Adrenal gland (tissue), 12 donors: ENCODE measurements around the gene EXO1. TPM values are rescaled to one million over a fixed set of nuclear protein-coding genes. Genes with fewer than 3 reads are reported as not detected.

Source experiments
- DNase-seq, 7 donors: peaks; one replicate each; pipeline ENCODE4 v3.0.0-alpha.2; 2019 to 2020
- H3K27ac ChIP-seq, 5 donors: fragments of 200-600 bp; sonication (generic) in 4 of 5; 1 replicate in 3 of 5; 2 replicates in 2 of 5; pipeline versions ENCODE4 v1.5.1 to v1.8.0; 2016 to 2020; ENCODE audit warnings: mild to moderate bottlenecking in 1 of 5
- H3K27me3 ChIP-seq: fragments of 200-600 bp; 2 replicates; pipeline ENCODE4 v1.8.0; 2021
- H3K36me3 ChIP-seq, 2 donors: fragments of 200-600 bp; replicated peaks in 1 of 2; 1 replicate in 1 of 2; 2 replicates in 1 of 2; pipeline versions ENCODE4 v1.5.1 to v1.8.0; 2018 to 2022
- H3K4me1 ChIP-seq, 2 donors: fragments of 200-600 bp; replicated peaks in 1 of 2; 1 replicate in 1 of 2; 2 replicates in 1 of 2; pipeline versions ENCODE4 v1.5.1 to v1.8.0; 2018 to 2021
- H3K4me3 ChIP-seq, 4 donors: fragments of 200-600 bp; sonication (generic) in 3 of 4; one replicate each; pipeline ENCODE4 v1.5.1; 2016 to 2018
- H3K9me3 ChIP-seq, 3 donors: fragments of 200-600 bp; sonication (generic) in 1 of 3; replicated peaks in 1 of 3; 1 replicate in 2 of 3; 2 replicates in 1 of 3; pipeline versions ENCODE4 v1.5.1 to v1.8.0; 2016 to 2021
- POLR2A ChIP-seq, 2 donors: fragments of 450-650 bp; IDR thresholded peaks; one replicate each; pipeline ENCODE4 v1.6.1; 2017; ENCODE audit warnings: antibody characterized with exemption in 2 of 2, mild to moderate bottlenecking in 2 of 2, moderate library complexity in 1 of 2
- WGBS, 4 donors: extraction: QIAGEN DNeasy Blood & Tissue Kit in 2 of 4; methylation state at CpG; one replicate each; pipeline versions ENCODE4 v1.1.5 to v1.1.7; 2013 to 2017; 5-methylcytosine and 5-hydroxymethylcytosine counted together
- intact Hi-C, 2 donors: fragments of 100-400 bp; cut with DNase I; formaldehyde crosslinking; loops; one replicate each; pipeline versions ENCODE4 v1.14.1 to v1.15.0; 2022 to 2023
- polyA plus RNA-seq, 3 donors: library from polyadenylated mRNA; stranded (reverse); fragments of 200-250 nt in 2 of 3; fragments of 350-450 nt in 1 of 3; fragmentation: Illumina TruSeq in 1 of 3; extraction: RNeasy Lipid Tissue Mini Kit (QIAGEN cat#74804) in 1 of 3; gene quantifications; one replicate each; pipeline ENCODE4 v1.2.3, GENCODE V29; 2013 to 2014
- total RNA-seq, 9 donors: library from RNA; depleted of rRNA in 4 of 9; stranded (reverse); fragments of >200 nt in 4 of 9; fragments of 120-200 nt in 1 of 9; fragmentation: NEBNext Ultra II Directional in 1 of 9; extraction: Animal tissue kit (Norgen Biotek cat#: 25700) in 1 of 9; gene quantifications; one replicate each; pipeline versions ENCODE4 v1.1.0 to v1.2.4, GENCODE V29; 2013 to 2023
- TF ChIP-seq, protein P1 (sequence below), 6 experiments: fragments of 450-650 bp in 4 of 6; fragments of 200-600 bp in 2 of 6; sonication (generic) in 1 of 6; IDR thresholded peaks; 1 replicate in 5 of 6; 2 replicates in 1 of 6; pipeline versions ENCODE4 v1.5.1 to v1.8.0; 2016 to 2021; ENCODE audit warnings: antibody characterized with exemption in 6 of 6, mild to moderate bottlenecking in 2 of 6, moderate library complexity in 1 of 6
- donor health status: healthy with polysubstance abuse.
- donor health status: Bipolar disorder and iron deficiency.
- donor health status: DM: yes; HTN: yes; CAD: no.
- donor health status: DM: no; HTN: no; CAD: no.
- donor health status: DM: no; HTN: no; CAD: no.
- donor health status: DM: yes; HTN: yes; CAD: no.

EXO1 gene
- total and polyA plus RNA-seq, 12 donors = 0.13 to 9.0 (median 0.88) TPM; not detected in 2

DNA sequence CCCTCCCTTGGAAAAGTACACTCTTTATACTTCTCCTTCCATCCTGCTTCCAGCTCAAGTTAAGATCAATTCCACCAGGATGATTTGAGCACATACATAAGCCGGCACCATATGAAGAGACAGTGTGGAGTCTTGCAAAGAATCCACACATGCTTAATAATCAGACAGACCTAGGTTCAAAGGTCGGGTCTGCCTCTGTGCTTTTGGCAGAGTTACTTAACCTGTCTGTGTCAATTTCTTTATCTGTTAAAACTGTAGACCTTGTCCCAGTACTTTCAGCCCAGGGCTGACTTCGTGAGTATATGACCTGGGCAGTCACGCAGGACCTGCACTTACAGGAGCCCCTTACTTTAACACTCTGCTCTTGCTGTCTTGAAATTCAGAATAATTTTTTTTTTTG is 79.3 kb downstream of the EXO1 start:
- intact Hi-C loops = no loop called here
- no peak overlapping the region for H3K4me3 ChIP-seq
- H3K27me3 ChIP-seq = no peaks in the 10 kb centered on the region
- H3K9me3 ChIP-seq = no peaks in the 10 kb centered on the region
- TF ChIP-seq, protein P1, sequence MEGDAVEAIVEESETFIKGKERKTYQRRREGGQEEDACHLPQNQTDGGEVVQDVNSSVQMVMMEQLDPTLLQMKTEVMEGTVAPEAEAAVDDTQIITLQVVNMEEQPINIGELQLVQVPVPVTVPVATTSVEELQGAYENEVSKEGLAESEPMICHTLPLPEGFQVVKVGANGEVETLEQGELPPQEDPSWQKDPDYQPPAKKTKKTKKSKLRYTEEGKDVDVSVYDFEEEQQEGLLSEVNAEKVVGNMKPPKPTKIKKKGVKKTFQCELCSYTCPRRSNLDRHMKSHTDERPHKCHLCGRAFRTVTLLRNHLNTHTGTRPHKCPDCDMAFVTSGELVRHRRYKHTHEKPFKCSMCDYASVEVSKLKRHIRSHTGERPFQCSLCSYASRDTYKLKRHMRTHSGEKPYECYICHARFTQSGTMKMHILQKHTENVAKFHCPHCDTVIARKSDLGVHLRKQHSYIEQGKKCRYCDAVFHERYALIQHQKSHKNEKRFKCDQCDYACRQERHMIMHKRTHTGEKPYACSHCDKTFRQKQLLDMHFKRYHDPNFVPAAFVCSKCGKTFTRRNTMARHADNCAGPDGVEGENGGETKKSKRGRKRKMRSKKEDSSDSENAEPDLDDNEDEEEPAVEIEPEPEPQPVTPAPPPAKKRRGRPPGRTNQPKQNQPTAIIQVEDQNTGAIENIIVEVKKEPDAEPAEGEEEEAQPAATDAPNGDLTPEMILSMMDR (IDR thresholded peaks at IDR 0.05) = no peak
- no peak for TF ChIP-seq POLR2A (IDR thresholded peaks at IDR 0.05)
- WGBS, 4 donors = 62 to 97% (median 70%) methylated on average over 4 of the region's 4 CpGs
- H3K27ac ChIP-seq = no peak overlapping the region
- H3K36me3 ChIP-seq = no peaks in the 10 kb centered on the region
- DNase-seq = no peak
- no peaks in the 10 kb centered on the region for H3K4me1 ChIP-seq

DNA sequence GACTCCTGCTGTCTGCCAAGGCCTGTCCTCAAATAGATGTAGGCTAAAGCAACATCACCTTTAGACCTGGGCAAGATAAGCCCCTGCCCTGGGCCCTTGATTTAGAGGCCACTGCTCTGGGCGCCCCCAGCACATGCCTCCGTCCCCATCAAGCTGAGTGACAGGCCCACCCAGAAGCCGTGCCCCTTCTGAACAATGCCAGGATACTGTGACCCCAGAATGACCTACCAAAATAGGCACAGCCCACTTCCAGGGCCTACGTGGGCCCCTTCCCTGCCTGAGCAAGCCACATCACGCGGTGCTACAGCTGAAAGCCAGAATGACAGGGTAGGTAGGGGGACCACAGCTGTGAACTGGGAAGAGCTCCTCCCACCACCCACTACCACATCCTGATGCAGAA is 84.8 kb downstream of the EXO1 start:
- intact Hi-C loops = no loop called here
- Histone ChIP-seq H3K4me3 (no peak overlapping the region), H3K27ac (no peak overlapping the region), H3K4me1 (peaks cover 3 to 9% of the 10 kb centered on the region in 2 donors), H3K27me3 (no peaks in the 10 kb centered on the region), H3K9me3 (no peaks in the 10 kb centered on the region), H3K36me3 (no peaks in the 10 kb centered on the region)
- DNase-seq = no peak
- WGBS, 4 donors = 58 to 93% (median 70%) methylated on average over 2 to 6 of the region's 6 CpGs
- no peak for TF ChIP-seq POLR2A (IDR thresholded peaks at IDR 0.05)
- TF ChIP-seq, protein P1 (IDR thresholded peaks at IDR 0.05) = no peak

DNA sequence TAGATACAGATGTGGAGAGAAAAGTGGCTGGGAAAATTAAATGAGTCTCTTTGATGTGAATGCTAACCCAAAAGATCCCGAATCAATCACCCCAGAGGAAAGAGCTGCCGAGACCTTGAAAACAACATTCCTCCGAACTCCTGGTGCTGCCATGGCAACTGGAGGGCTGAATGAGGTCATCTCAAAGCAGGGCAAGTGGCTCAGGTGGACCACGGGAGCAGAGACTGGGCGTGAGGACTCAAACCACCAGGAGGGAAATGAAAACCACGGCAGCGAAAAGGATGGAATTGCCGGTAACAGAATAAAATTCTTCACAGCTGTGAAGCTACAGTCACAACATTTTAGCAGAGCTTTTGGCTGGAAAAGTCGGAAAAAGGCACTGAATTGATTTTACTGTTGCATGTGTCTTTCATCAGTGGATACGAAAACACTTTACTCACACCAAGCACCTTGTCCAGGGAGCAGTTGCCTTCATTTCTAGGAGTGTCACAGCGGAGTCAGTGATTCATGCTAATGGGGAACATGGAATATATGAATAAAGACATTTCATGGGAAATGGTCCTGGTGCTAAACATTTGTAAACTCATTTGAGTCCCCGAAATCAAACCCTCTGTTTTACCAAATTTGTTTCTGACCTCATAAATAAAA is 86.3 kb downstream of the EXO1 start:
- H3K27ac ChIP-seq = peak overlapping the region in 2 of 5 donors; percentile 33 to 72

DNA sequence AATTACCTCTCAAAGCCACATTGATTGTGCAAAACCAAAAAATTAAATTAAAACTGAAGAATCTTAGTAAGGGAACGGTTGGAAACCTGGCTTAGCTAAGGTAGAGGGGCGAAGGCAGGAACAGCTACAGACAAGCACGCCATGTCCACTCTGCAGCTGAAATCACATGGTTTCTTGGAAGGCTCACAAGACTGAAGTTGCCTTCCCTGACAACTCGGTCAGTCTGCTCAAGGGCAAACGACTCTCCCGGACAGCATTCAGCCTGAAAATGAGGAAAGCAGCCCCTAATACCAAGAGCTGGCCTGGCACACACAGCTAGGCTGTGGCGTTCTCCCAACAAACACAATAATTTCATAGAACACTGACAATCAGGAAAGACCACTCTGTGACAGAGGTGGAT is 86.9 kb downstream of the EXO1 start:
- WGBS, 4 donors = 25 to 44% (median 36%) methylated on average over 7 of the region's 7 CpGs
- TF ChIP-seq, protein P1 (IDR thresholded peaks at IDR 0.05) = no peak
- peak in 1 of 2 donors; percentile 16 for TF ChIP-seq POLR2A (IDR thresholded peaks at IDR 0.05)
- intact Hi-C loops = no loop called here
- DNase-seq = peak; percentile 20 to 67 (median 58)
- H3K27ac ChIP-seq = peak overlapping the region in 2 of 5 donors; percentile 33 to 72
- peaks cover 3 to 9% of the 10 kb centered on the region in 2 donors for H3K4me1 ChIP-seq
- H3K27me3 ChIP-seq = no peaks in the 10 kb centered on the region
- H3K36me3 ChIP-seq = no peaks in the 10 kb centered on the region
- H3K4me3 ChIP-seq = peak overlapping the region in 1 of 4 donors; percentile 30
- H3K9me3 ChIP-seq = no peaks in the 10 kb centered on the region

More for the DNA sequence above, 86.3 kb downstream of the EXO1 start:
- Histone ChIP-seq H3K9me3 (no peaks in the 10 kb centered on the region), H3K36me3 (no peaks in the 10 kb centered on the region), H3K4me1 (peaks cover 3 to 9% of the 10 kb centered on the region in 2 donors), H3K4me3 (peak overlapping the region in 1 of 4 donors; percentile 30), H3K27me3 (no peaks in the 10 kb centered on the region)
- DNase-seq = peak; percentile 69 to 95 (median 91)
- WGBS, 4 donors = 23 to 28% (median 26%) methylated on average over 12 of the region's 12 CpGs
- intact Hi-C loops = no loop called here
- TF ChIP-seq, protein P1 (IDR thresholded peaks at IDR 0.05) = peak in 2 of 6 experiments; percentile 15 to 21
- TF ChIP-seq POLR2A (IDR thresholded peaks at IDR 0.05) = no peak

Other genes with a start within 250 kb of the EXO1 start
- 1 to 10 TPM in 8 of 9 donors, under 1 TPM in 1; 0.30 to 10.0 (median 5.2) TPM for gene CHML, start 207.8 kb upstream of the EXO1 start, total RNA-seq
- gene CHML, start 207.8 kb upstream of the EXO1 start, polyA plus RNA-seq = 1 to 10 TPM; 1.0 to 3.0 (median 1.0) TPM
- 10 to 100 TPM in 5 of 9 donors, 1 to 10 TPM in 4; 5.9 to 42.9 (median 13.2) TPM for gene OPN3, start 207.8 kb upstream of the EXO1 start, total RNA-seq
- 1 to 10 TPM; 4.1 to 9.5 (median 6.8) TPM for gene OPN3, start 207.8 kb upstream of the EXO1 start, polyA plus RNA-seq
- under 1 TPM in 3 of 9 donors, not detected in 6; 0.11 to 0.13 (median 0.11) TPM for gene WDR64, start 195.9 kb upstream of the EXO1 start, total RNA-seq
- gene WDR64, start 195.9 kb upstream of the EXO1 start, polyA plus RNA-seq = under 1 TPM in 1 of 3 donors, not detected in 2; 0.24 TPM
- not detected for gene BECN2, start 109.6 kb downstream of the EXO1 start, total RNA-seq
- gene BECN2, start 109.6 kb downstream of the EXO1 start, polyA plus RNA-seq = not detected
- gene MAP1LC3C, start 150.9 kb downstream of the EXO1 start, total RNA-seq = 1 to 10 TPM in 1 of 9 donors, under 1 TPM in 5, not detected in 3; 0.06 to 2.6 (median 0.38) TPM
- 1 to 10 TPM in 1 of 3 donors, under 1 TPM in 1, not detected in 1; 0.72 to 1.5 TPM for gene MAP1LC3C, start 150.9 kb downstream of the EXO1 start, polyA plus RNA-seq